Measurements from ENCODE around the gene TRAPPC2L. TPM values are rescaled to one million over a fixed set of nuclear protein-coding genes. Genes with fewer than 3 reads are reported as not detected.

TRAPPC2L gene
- polyA plus RNA-seq, 1 donor: 73.7 TPM

- no peak for DNase-seq
Measured at GRCh38 chr16:88856122-88856827, 652 bp upstream of the TRAPPC2L start.

GRCh38 chr16:88857728-88858339, 907 bp downstream of the TRAPPC2L start:
- DNase-seq: peak; percentile 59

GRCh38 chr16:88859381-88860091, 2.6 kb downstream of the TRAPPC2L start:
- DNase-seq: no peak

GRCh38 chr16:88861359-88861758, 4.4 kb downstream of the TRAPPC2L start:
- no peak for DNase-seq

GRCh38 chr16:88862968-88863367, 6.0 kb downstream of the TRAPPC2L start:
- no peak for DNase-seq

GRCh38 chr16:88863426-88863825, 6.5 kb downstream of the TRAPPC2L start:
- DNase-seq: no peak

- DNase-seq: no peak
Measured at GRCh38 chr16:88864099-88864498, 7.2 kb downstream of the TRAPPC2L start.

GRCh38 chr16:88864521-88864920, 7.6 kb downstream of the TRAPPC2L start:
- DNase-seq: no peak

GRCh38 chr16:88865310-88865709, 8.4 kb downstream of the TRAPPC2L start:
- DNase-seq: no peak

GRCh38 chr16:88865742-88866141, 8.8 kb downstream of the TRAPPC2L start:
- DNase-seq: no peak

- DNase-seq: no peak
Measured at GRCh38 chr16:88866151-88866920, 9.4 kb downstream of the TRAPPC2L start, which contains the start of gene PABPN1L. TSS of gene PABPN1L (minus strand) at chr16:88866660. CDS start at chr16:88866606, 54 bp downstream.

GRCh38 chr16:88867581-88868246, 10.8 kb downstream of the TRAPPC2L start:
- DNase-seq: no peak

GRCh38 chr16:88868974-88869672, 12.2 kb downstream of the TRAPPC2L start:
- DNase-seq: no peak

GRCh38 chr16:88869673-88869980, 12.7 kb downstream of the TRAPPC2L start:
- DNase-seq: no peak

GRCh38 chr16:88870608-88871348, 13.9 kb downstream of the TRAPPC2L start:
- DNase-seq: no peak

GRCh38 chr16:88871349-88871702, 14.4 kb downstream of the TRAPPC2L start:
- DNase-seq: no peak

- no peak for DNase-seq
Measured at GRCh38 chr16:88871730-88872416, 14.9 kb downstream of the TRAPPC2L start.

GRCh38 chr16:88872650-88873331, 15.9 kb downstream of the TRAPPC2L start:
- DNase-seq: no peak

- DNase-seq: no peak
Measured at GRCh38 chr16:88874938-88875599, 18.1 kb downstream of the TRAPPC2L start.
